Chondrocyte (in vitro differentiated cells): ENCODE measurements around the gene SPPL2B. TPM values are rescaled to one million over a fixed set of nuclear protein-coding genes. Genes with fewer than 3 reads are reported as not detected.
A peak's percentile ranks its signal among the peaks of the same experiment; 100 is the strongest.
"Not testable (repeated sequence)": the region's sequence is repeated elsewhere in the genome, so short reads cannot be mapped to it uniquely, and the experiment has no call there.

Source experiments
- DNase-seq: peaks from one replicate; pipeline ENCODE4 v3.0.0; 2021; ENCODE audit warnings: mixed read lengths, low spot score
- H3K27ac Mint-ChIP-seq: one replicate; pipeline ENCODE4 v1.8.0; 2021; ENCODE audit warnings: mild to moderate bottlenecking, moderate library complexity, mixed read lengths; ENCODE audit not compliant: unreplicated experiment
- H3K27me3 Mint-ChIP-seq: 2 replicates; pipeline ENCODE4 v1.8.0; 2021; ENCODE audit warnings: low read depth, mixed read lengths
- H3K36me3 Mint-ChIP-seq: 2 replicates; pipeline ENCODE4 v1.8.0; 2021; ENCODE audit warnings: low read depth, mixed read lengths
- H3K4me1 Mint-ChIP-seq: 2 replicates; pipeline ENCODE4 v1.8.0; 2021; ENCODE audit warnings: low read depth, mild to moderate bottlenecking, mixed read lengths
- H3K4me3 Mint-ChIP-seq: one replicate; pipeline ENCODE4 v1.8.0; 2021; ENCODE audit warnings: mild to moderate bottlenecking, moderate library complexity, mixed read lengths; ENCODE audit not compliant: unreplicated experiment
- H3K9me3 Mint-ChIP-seq: 2 replicates; pipeline ENCODE4 v1.8.0; 2021; ENCODE audit warnings: low read depth, mixed read lengths
- CTCF ChIP-seq: fragments of 200-600 bp; sonication (generic); IDR thresholded peaks from 2 replicates; pipeline ENCODE4 v1.5.0; 2021; ENCODE audit warnings: antibody characterized with exemption, mild to moderate bottlenecking, moderate library complexity
- long read RNA-seq: library from polyadenylated mRNA; stranded (forward); transcript quantifications from one replicate; pipeline ENCODE4 v2.0.0, GENCODE V29; 2021
- total RNA-seq: library from RNA; stranded (reverse); gene quantifications from 3 replicates; pipeline ENCODE4 v1.2.1, GENCODE V29; 2021

SPPL2B gene
- 48.9 to 67.0 TPM (median 51.4 TPM) in 3 replicates for total RNA-seq
- long read RNA-seq, transcript SPPL2B-209 (15 exons, 3,456 nt) = major isoform, 21 of 75 reads
- long read RNA-seq, partial matches to known transcripts = 42 of 75 reads
- long read RNA-seq, other reads (novel, unspliced or antisense) = 6 of 75 reads

- TF ChIP-seq CTCF = no peak
- peak; percentile 94 for DNase-seq
- no peaks in the 10 kb centered on the region for H3K27me3 Mint-ChIP-seq
- H3K9me3 Mint-ChIP-seq = no peaks in the 10 kb centered on the region
- H3K4me3 Mint-ChIP-seq = peak within 1 kb of the TSS; percentile 99
- peaks cover 10% of the 10 kb centered on the region for H3K36me3 Mint-ChIP-seq
- H3K4me1 Mint-ChIP-seq = peaks cover 47% of the 10 kb centered on the region
- H3K27ac Mint-ChIP-seq = peak within 1 kb of the TSS; percentile 99
Measured at GRCh38 chr19:2328401-2329148, at the start of gene SPPL2B, which contains the start of gene LSM7. Gene SPPL2B (plus strand): TSS chr19:2328684. CDS start chr19:2328710, 26 bp downstream. Gene LSM7 (minus strand): TSS chr19:2328586. CDS start chr19:2328566, 20 bp downstream.

GRCh38 chr19:2280633-2281264 lies 47.7 kb upstream of the SPPL2B start:
- no peak for DNase-seq
- H3K36me3 Mint-ChIP-seq = peaks cover 3% of the 10 kb centered on the region
- H3K4me3 Mint-ChIP-seq = no peak overlapping the region
- H3K4me1 Mint-ChIP-seq = peaks cover 16% of the 10 kb centered on the region
- TF ChIP-seq CTCF = no peak
- H3K9me3 Mint-ChIP-seq = no peaks in the 10 kb centered on the region
- no peak overlapping the region for H3K27ac Mint-ChIP-seq
- no peaks in the 10 kb centered on the region for H3K27me3 Mint-ChIP-seq

- DNase-seq, H3K9me3 Mint-ChIP-seq, H3K27me3 Mint-ChIP-seq, H3K36me3 Mint-ChIP-seq: not testable (repeated sequence)
- Mint-ChIP-seq H3K27ac (peak overlapping the region; percentile 69), H3K4me3 (peak overlapping the region; percentile 64), H3K4me1 (peaks cover 16% of the 10 kb centered on the region)
Measured at GRCh38 chr19:2281265-2282061, 47.0 kb upstream of the SPPL2B start.

DNA sequence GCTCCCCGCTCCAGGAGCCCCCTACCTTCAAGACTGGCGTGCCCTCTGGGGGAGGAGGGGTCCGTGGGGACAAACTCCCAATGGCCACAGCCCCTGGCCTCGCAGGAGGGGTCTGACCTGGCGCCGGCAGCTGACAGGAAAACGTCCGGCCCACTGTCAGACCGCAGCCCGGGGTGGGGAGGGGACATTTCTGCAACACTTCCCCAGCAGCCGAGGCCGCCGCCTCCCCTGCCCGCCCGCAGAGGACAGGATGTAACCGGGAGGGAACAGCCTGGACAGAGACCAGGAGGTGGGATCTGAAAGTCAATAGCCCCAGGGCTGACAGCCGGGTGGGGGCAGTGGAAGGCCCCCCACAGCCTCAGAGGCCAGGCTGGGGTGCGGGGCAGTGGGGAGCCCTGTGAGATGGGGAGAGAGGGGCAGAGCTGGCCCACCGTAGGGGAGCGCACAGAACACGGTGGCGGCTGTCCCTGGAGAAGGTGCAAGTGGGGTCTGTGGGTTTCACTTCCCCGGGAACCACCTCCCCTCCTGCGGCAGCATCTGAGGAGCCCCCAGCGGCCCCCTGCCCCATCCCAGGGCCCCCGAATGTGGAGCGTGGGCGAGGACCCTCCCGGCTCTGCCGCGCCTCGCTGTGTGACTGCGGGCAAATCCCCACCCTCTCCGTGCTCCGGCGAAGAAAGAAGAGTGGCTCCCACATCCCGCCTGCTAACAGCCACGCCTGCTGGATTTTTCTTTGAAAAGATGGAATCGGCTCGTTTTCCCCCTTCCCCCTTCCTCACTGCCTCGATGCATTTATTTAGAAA lies 46.2 kb upstream of the SPPL2B start, which contains the start of gene PEAK3:
PEAK3 (minus strand) TSS at position 114 of the 800 bp plus-strand sequence. CDS start 1,244 bp downstream, outside the sequence.
- no peak for DNase-seq
- Mint-ChIP-seq H3K27ac (peak within 1 kb of the TSS; percentile 69), H3K27me3 (no peaks in the 10 kb centered on the region), H3K36me3 (peaks cover under 1% of the 10 kb centered on the region), H3K9me3 (no peaks in the 10 kb centered on the region), H3K4me1 (peaks cover 16% of the 10 kb centered on the region), H3K4me3 (peak within 1 kb of the TSS; percentile 64)
- TF ChIP-seq CTCF = peak; percentile 13

GRCh38 chr19:2282862-2283237 lies 45.6 kb upstream of the SPPL2B start:
- Mint-ChIP-seq H3K27ac (peak overlapping the region; percentile 42), H3K27me3 (no peaks in the 10 kb centered on the region), H3K4me1 (peaks cover 16% of the 10 kb centered on the region), H3K9me3 (no peaks in the 10 kb centered on the region), H3K4me3 (peak overlapping the region; percentile 53), H3K36me3 (no peaks in the 10 kb centered on the region)
- DNase-seq = no peak
- no peak for TF ChIP-seq CTCF
